Spleen (tissue), 7 donors: ENCODE measurements around the gene TNFAIP3.

Experiments
- CTCF ChIP-seq, 11 experiments: fragments of 200-600 bp in 7 of 11; fragments of 450-650 bp in 4 of 11; sonication (generic) in 4 of 11; IDR thresholded peaks in 8 of 11; conservative IDR thresholded peaks in 3 of 11; 1 replicate in 7 of 11; 2 replicates in 4 of 11; pipeline versions ENCODE4 v1.4.0 to v1.8.0; 2016 to 2021; ENCODE audit warnings: antibody characterized with exemption in 11 of 11, inconsistent platforms in 4 of 11, mild to moderate bottlenecking in 1 of 11
- POLR2AphosphoS5 ChIP-seq, 3 donors: sonication (generic); formaldehyde crosslinking; IDR thresholded peaks; one replicate each; pipeline ENCODE4 v1.5.1; 2017; ENCODE audit warnings: antibody characterized with exemption in 3 of 3
- donor health status: DM: no; HTN: no; CAD: no; lungs with moderate emphysema.
- donor health status: DM: no; HTN: no; CAD: no.
- donor health status: DM: no; HTN: no; CAD: no.

GRCh38 chr6:137840252-137840651, 26.8 kb upstream of the TNFAIP3 start:
- no peak for TF ChIP-seq CTCF (IDR thresholded peaks at IDR 0.05 in 8 of 11, conservative IDR thresholded peaks at IDR 0.05 in 3 of 11)
- no peak for TF ChIP-seq POLR2AphosphoS5 (IDR thresholded peaks at IDR 0.05)
